ENCODE measurements around the gene ME2.
"Not testable (repeated sequence)": the region's sequence is repeated elsewhere in the genome, so short reads cannot be mapped to it uniquely, and the experiment has no call there.

The ME2 gene

GRCh38 chr18:50861617-50862016 is 17.3 kb upstream of the ME2 start:
- DNase-seq (ENCODE audit: low read depth), result no peak

- no peak for DNase-seq (ENCODE audit: low read depth)
Observed at GRCh38 chr18:50862401-50862800, 16.5 kb upstream of the ME2 start.

- DNase-seq (ENCODE audit: low read depth), result no peak
Observed at GRCh38 chr18:50863840-50864375, 15.0 kb upstream of the ME2 start.

- no peak for DNase-seq (ENCODE audit: low read depth)
Observed at GRCh38 chr18:50866765-50867164, 12.2 kb upstream of the ME2 start.

- no peak for DNase-seq (ENCODE audit: low read depth)
Observed at GRCh38 chr18:50869150-50869549, 9.8 kb upstream of the ME2 start.

GRCh38 chr18:50870138-50870845 is 8.6 kb upstream of the ME2 start:
- DNase-seq (ENCODE audit: low read depth), result no peak

GRCh38 chr18:50871846-50872245 is 7.1 kb upstream of the ME2 start:
- no peak for DNase-seq (ENCODE audit: low read depth)

- no peak for DNase-seq (ENCODE audit: low read depth)
Observed at GRCh38 chr18:50875966-50876536, 2.9 kb upstream of the ME2 start.

GRCh38 chr18:50877545-50878265 is 1.2 kb upstream of the ME2 start:
- no peak for DNase-seq (ENCODE audit: low read depth)

GRCh38 chr18:50879302-50880118 is 592 bp downstream of the ME2 start:
- peak; percentile 6 for DNase-seq (ENCODE audit: low read depth)

- DNase-seq (ENCODE audit: low read depth), result no peak
Observed at GRCh38 chr18:50880119-50880465, 1.2 kb downstream of the ME2 start.

GRCh38 chr18:50880944-50881343 is 2.0 kb downstream of the ME2 start:
- not testable (repeated sequence) for DNase-seq (ENCODE audit: low read depth)

- no peak for DNase-seq (ENCODE audit: low read depth)
Observed at GRCh38 chr18:50886929-50887328, 8.0 kb downstream of the ME2 start.

GRCh38 chr18:50895350-50896045 is 16.6 kb downstream of the ME2 start:
- DNase-seq (ENCODE audit: low read depth), result no peak

- DNase-seq (ENCODE audit: low read depth), result no peak
Observed at GRCh38 chr18:50896093-50896492, 17.2 kb downstream of the ME2 start.

- no peak for DNase-seq (ENCODE audit: low read depth)
Observed at GRCh38 chr18:50898919-50899318, 20.0 kb downstream of the ME2 start.

- DNase-seq (ENCODE audit: low read depth), result no peak
Observed at GRCh38 chr18:50902797-50903196, 23.9 kb downstream of the ME2 start.

GRCh38 chr18:50906843-50907242 is 27.9 kb downstream of the ME2 start:
- no peak for DNase-seq (ENCODE audit: low read depth)

GRCh38 chr18:50909261-50909660 is 30.3 kb downstream of the ME2 start:
- no peak for DNase-seq (ENCODE audit: low read depth)

- no peak for DNase-seq (ENCODE audit: low read depth)
Observed at GRCh38 chr18:50911006-50911405, 32.1 kb downstream of the ME2 start.

- no peak for DNase-seq (ENCODE audit: low read depth)
Observed at GRCh38 chr18:50917021-50917420, 38.1 kb downstream of the ME2 start.

GRCh38 chr18:50918153-50918552 is 39.2 kb downstream of the ME2 start:
- DNase-seq (ENCODE audit: low read depth), result no peak

Data from activated T-cell treated with anti-CD3 and anti-CD28 coated beads for 1 hour (primary cell).